ENCODE results near the gene PRAMEF20. TPM values are rescaled to one million over a fixed set of nuclear protein-coding genes. Genes with fewer than 3 reads are reported as not detected.
A peak's percentile ranks its signal among the peaks of the same experiment; 100 is the strongest.
"Not testable (repeated sequence)": the region's sequence is repeated elsewhere in the genome, so short reads cannot be mapped to it uniquely, and the experiment has no call there.

PRAMEF20 gene
- not detected for total RNA-seq

GRCh38 chr1:13410150-13410549, at the start of gene PRAMEF20:
TSS of gene PRAMEF20 (plus strand) at chr1:13410450. CDS start at chr1:13416355, 5,905 bp downstream.
- H3K9me3 ChIP-seq; DNase-seq; H3K4me1 ChIP-seq; intact Hi-C loops (cut with DNase I); H3K4me3 ChIP-seq; H3K36me3 ChIP-seq; H3K27ac ChIP-seq: not testable (repeated sequence)
- peaks cover 0 to 14% (median 0%) of the 10 kb centered on the region in 4 donors for H3K27me3 ChIP-seq
- WGBS, 2 donors = 55 to 93% methylated on average over 3 to 4 of the region's 4 CpGs

DNA sequence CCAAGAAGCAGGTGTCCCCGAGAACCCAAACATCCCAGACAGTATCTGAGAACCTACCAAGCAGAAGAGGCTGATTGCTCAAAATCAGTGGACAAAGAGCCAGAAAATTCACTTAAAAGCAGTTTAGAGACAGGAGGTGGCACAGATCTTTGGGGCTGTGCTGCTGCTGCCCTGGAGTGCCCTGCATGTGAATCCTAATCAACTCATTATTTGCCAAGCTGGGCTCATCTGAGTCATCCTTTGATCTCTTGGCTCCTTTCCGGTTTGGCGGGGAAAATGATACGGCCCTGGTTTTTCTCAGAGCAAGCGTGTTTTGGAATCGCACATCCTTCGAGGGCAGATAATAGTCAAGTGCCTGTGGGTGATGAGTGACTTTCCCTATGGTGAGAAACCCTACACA, 47.9 kb upstream of the PRAMEF20 start:
- H3K27ac ChIP-seq; H3K9me3 ChIP-seq; H3K4me3 ChIP-seq; H3K4me1 ChIP-seq; H3K27me3 ChIP-seq; intact Hi-C loops (cut with DNase I); H3K36me3 ChIP-seq; DNase-seq: not testable (repeated sequence)
- WGBS, 2 donors = 100% methylated on average over 1 of the region's 7 CpGs; no CpG with 5 or more reads in 1 of the 2 donors

GRCh38 chr1:13364928-13365327, 45.3 kb upstream of the PRAMEF20 start:
- H3K4me1 ChIP-seq; H3K36me3 ChIP-seq; DNase-seq; intact Hi-C loops (cut with DNase I); H3K4me3 ChIP-seq; H3K27me3 ChIP-seq; H3K27ac ChIP-seq; H3K9me3 ChIP-seq: not testable (repeated sequence)
- WGBS, 2 donors = 57 to 89% methylated on average over 1 to 2 of the region's 4 CpGs

DNA sequence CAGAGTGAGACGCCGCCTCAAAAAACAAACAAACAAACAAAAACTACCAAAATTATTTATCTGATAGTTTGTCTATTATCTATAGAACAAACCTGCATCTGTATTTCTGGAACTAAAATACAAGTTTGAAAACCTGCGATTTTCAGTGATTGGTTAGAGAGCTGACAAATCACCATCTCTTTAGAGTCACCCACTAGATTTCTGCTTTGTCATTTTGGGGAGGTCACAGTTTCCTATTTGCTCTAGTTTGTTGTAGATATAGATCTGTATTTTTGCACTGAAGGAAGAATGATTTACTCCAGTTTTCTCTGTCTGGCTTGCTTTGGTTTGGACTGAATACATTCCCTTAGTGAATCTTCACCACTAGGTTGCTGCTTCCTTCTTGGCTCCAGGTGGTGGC, 43.7 kb upstream of the PRAMEF20 start:
- H3K27ac ChIP-seq; DNase-seq; H3K4me1 ChIP-seq; H3K36me3 ChIP-seq; intact Hi-C loops (cut with DNase I); H3K9me3 ChIP-seq; H3K4me3 ChIP-seq: not testable (repeated sequence)
- peaks cover 0 to 13% (median 0%) of the 10 kb centered on the region in 4 donors for H3K27me3 ChIP-seq
- WGBS, 2 donors = 82 to 90% methylated on average over 3 of the region's 3 CpGs

DNA sequence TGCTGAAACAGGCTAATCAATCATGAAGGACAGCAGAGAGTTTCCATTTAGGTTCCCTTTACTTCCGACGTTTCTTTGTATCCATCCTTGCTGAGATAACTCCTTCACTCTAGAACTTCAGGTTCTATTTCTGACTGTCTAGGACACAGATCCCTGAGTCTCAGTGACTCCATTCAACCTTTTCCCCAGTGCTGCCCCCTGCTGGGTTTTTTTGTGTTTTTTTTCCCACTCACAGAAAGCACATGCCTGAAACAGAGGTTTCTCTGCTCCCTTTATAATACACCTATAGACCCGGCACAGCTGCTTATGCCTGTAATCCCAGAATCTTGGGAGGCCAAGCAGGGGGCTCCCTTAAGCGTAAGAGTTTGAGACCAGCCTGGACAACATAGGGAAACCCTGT, 41.7 kb upstream of the PRAMEF20 start:
- H3K36me3 ChIP-seq; H3K4me1 ChIP-seq; H3K27ac ChIP-seq; H3K4me3 ChIP-seq; H3K9me3 ChIP-seq; intact Hi-C loops (cut with DNase I); DNase-seq: not testable (repeated sequence)
- 69 to 77% methylated on average over 2 of the region's 4 CpGs for WGBS, 2 donors
- peak in 1 of 6 experiments; percentile 19 for TF ChIP-seq CTCF (IDR thresholded peaks at IDR 0.05)
- H3K27me3 ChIP-seq = peaks cover 0 to 13% (median 0%) of the 10 kb centered on the region in 4 donors

DNA sequence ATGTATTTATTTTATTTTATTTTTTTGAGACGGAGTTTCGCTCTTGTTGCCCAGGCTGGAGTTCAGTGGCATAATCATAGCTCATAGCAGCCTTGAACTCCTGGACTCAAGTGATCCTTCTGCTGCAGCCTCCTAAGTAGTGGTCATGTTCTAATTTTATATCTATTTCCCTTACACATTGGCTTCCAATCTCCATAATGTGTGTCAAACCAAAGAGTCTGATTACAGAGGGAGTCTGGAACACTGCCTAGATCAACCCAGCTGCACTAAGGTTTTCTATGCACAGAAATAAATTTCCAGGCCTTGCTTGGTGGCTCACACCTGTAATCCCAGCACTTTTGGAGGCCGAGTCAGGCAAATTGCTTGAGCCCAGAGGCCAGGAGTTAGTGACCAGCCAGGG, 31.3 kb upstream of the PRAMEF20 start:
- H3K4me3 ChIP-seq; intact Hi-C loops (cut with DNase I); H3K27me3 ChIP-seq; H3K4me1 ChIP-seq; H3K9me3 ChIP-seq; DNase-seq; H3K36me3 ChIP-seq; H3K27ac ChIP-seq: not testable (repeated sequence)
- WGBS, 2 donors = 90 to 91% methylated on average over 2 to 3 of the region's 3 CpGs

- H3K27me3 ChIP-seq; H3K4me1 ChIP-seq; H3K9me3 ChIP-seq; DNase-seq; H3K4me3 ChIP-seq; H3K36me3 ChIP-seq; H3K27ac ChIP-seq; intact Hi-C loops (cut with DNase I): not testable (repeated sequence)
- 55 to 80% methylated on average over 1 to 3 of the region's 3 CpGs for WGBS, 2 donors
Observed at GRCh38 chr1:13380380-13380779, 29.9 kb upstream of the PRAMEF20 start.

- H3K27me3 ChIP-seq; H3K4me1 ChIP-seq; H3K36me3 ChIP-seq; intact Hi-C loops (cut with DNase I); H3K27ac ChIP-seq; H3K9me3 ChIP-seq; DNase-seq; H3K4me3 ChIP-seq: not testable (repeated sequence)
Observed at GRCh38 chr1:13389332-13389731, 20.9 kb upstream of the PRAMEF20 start, which contains the start of gene PRAMEF17. TSS of gene PRAMEF17 (plus strand) at chr1:13389632. CDS start at chr1:13389658, 26 bp downstream.

- 42 to 65% methylated on average over 1 to 4 of the region's 7 CpGs for WGBS, 2 donors
- H3K9me3 ChIP-seq; H3K4me3 ChIP-seq; H3K36me3 ChIP-seq; intact Hi-C loops (cut with DNase I); DNase-seq; H3K27ac ChIP-seq; H3K27me3 ChIP-seq; H3K4me1 ChIP-seq: not testable (repeated sequence)
Observed at GRCh38 chr1:13393004-13393403, 17.2 kb upstream of the PRAMEF20 start.

GRCh38 chr1:13394761-13395160, 15.5 kb upstream of the PRAMEF20 start:
- H3K4me3 ChIP-seq; H3K27me3 ChIP-seq; DNase-seq; H3K27ac ChIP-seq; H3K36me3 ChIP-seq; H3K9me3 ChIP-seq; H3K4me1 ChIP-seq; intact Hi-C loops (cut with DNase I): not testable (repeated sequence)
- WGBS, 2 donors = no CpG with 5 or more reads among the region's 32 CpGs

- intact Hi-C loops (cut with DNase I); H3K4me1 ChIP-seq; H3K9me3 ChIP-seq; H3K36me3 ChIP-seq; H3K4me3 ChIP-seq; H3K27me3 ChIP-seq; H3K27ac ChIP-seq; DNase-seq: not testable (repeated sequence)
- 94 to 96% methylated on average over 11 to 19 of the region's 22 CpGs for WGBS, 2 donors
Observed at GRCh38 chr1:13395311-13395710, 14.9 kb upstream of the PRAMEF20 start.
